Measurements from ENCODE around the gene PIK3R6.

- TF ChIP-seq CTCF (IDR thresholded peaks at IDR 0.05) (no peak), POLR2A (IDR thresholded peaks at IDR 0.05) (no peak)
Observed at GRCh38 chr17:8754890-8755289, 112.6 kb downstream of the PIK3R6 start.

Data from esophagus squamous epithelium (tissue), 4 donors.